Colonic mucosa (tissue), 4 donors: ENCODE results near the gene MICAL3. TPM values are rescaled to one million over a fixed set of nuclear protein-coding genes. Genes with fewer than 3 reads are reported as not detected.

Experiments
- DNase-seq: peaks from one replicate; pipeline ENCODE4 v3.0.0-alpha.2; 2020
- H3K27ac ChIP-seq: fragments of 200-600 bp; one replicate; pipeline ENCODE4 v1.8.0; 2021
- H3K27me3 ChIP-seq: fragments of 200-600 bp; one replicate; pipeline ENCODE4 v1.8.0; 2021
- H3K36me3 ChIP-seq: fragments of 200-600 bp; one replicate; pipeline ENCODE4 v1.8.0; 2021
- H3K4me1 ChIP-seq: fragments of 200-600 bp; one replicate; pipeline ENCODE4 v1.8.0; 2021; ENCODE audit warnings: mild to moderate bottlenecking
- H3K4me3 ChIP-seq: fragments of 200-600 bp; one replicate; pipeline ENCODE4 v1.8.0; 2021
- H3K9ac ChIP-seq, 2 donors: one replicate each; pipeline ENCODE4 v1.7.0; 2013; ENCODE audit warnings: control low read depth in 2 of 2, low read depth in 2 of 2, low read length in 2 of 2
- H3K9me3 ChIP-seq: fragments of 200-600 bp; one replicate; pipeline ENCODE4 v1.8.0; 2021
- CTCF ChIP-seq: fragments of 200-600 bp; IDR thresholded peaks from one replicate; pipeline ENCODE4 v1.8.0; 2022; ENCODE audit warnings: antibody characterized with exemption, mild to moderate bottlenecking
- intact Hi-C: fragments of 100-400 bp; cut with DNase I; formaldehyde crosslinking; loops from one replicate; pipeline ENCODE4 v1.14.1; 2022
- total RNA-seq, 2 donors: library from RNA; stranded (reverse); fragmentation: NEBNext Ultra II Directional in 1 of 2; extraction: Animal tissue kit (Norgen Biotek cat#: 25700) in 1 of 2; gene quantifications; one replicate each; pipeline ENCODE4 v1.2.1, GENCODE V29; 2021
- donor health status: healthy.
- donor health status: DM: no; HTN: no; CAD: no.
- donor health status: DM: no; HTN: no; CAD: no.

The MICAL3 gene
- total RNA-seq, 2 donors from 2014 or later: 72.5 to 84.5 TPM

GRCh38 chr22:18070041-18070440 lies 45.7 kb upstream of the MICAL3 start:
- H3K9me3 ChIP-seq: no peaks in the 10 kb centered on the region
- no peaks in the 10 kb centered on the region for H3K36me3 ChIP-seq
- H3K4me1 ChIP-seq: no peaks in the 10 kb centered on the region
- no peaks in the 10 kb centered on the region for H3K27me3 ChIP-seq
- intact Hi-C loops: loop anchor here (10.0 kb wide), 2 partner anchors 165 to 325 kb away; no protein-coding TSS in a partner anchor
- no peak for DNase-seq
- H3K9ac ChIP-seq: no peak overlapping the region
- no peak overlapping the region for H3K4me3 ChIP-seq
- H3K27ac ChIP-seq: peak overlapping the region; percentile 43
- no peak for TF ChIP-seq CTCF

- no peak overlapping the region for H3K4me3 ChIP-seq
- intact Hi-C loops: no loop called here
- no peaks in the 10 kb centered on the region for H3K27me3 ChIP-seq
- H3K36me3 ChIP-seq: no peaks in the 10 kb centered on the region
- peak overlapping the region; percentile 43 for H3K27ac ChIP-seq
- no peak for DNase-seq
- peak overlapping the region in 1 of 2 donors; percentile 15 for H3K9ac ChIP-seq
- no peak for TF ChIP-seq CTCF
- no peaks in the 10 kb centered on the region for H3K9me3 ChIP-seq
- no peaks in the 10 kb centered on the region for H3K4me1 ChIP-seq
Measured at GRCh38 chr22:18069041-18069440, 44.7 kb upstream of the MICAL3 start.

GRCh38 chr22:18068381-18068988 lies 44.1 kb upstream of the MICAL3 start:
- Histone ChIP-seq H3K9me3 (no peaks in the 10 kb centered on the region), H3K9ac (no peak overlapping the region), H3K27ac (peak overlapping the region; percentile 43), H3K36me3 (no peaks in the 10 kb centered on the region), H3K4me3 (no peak overlapping the region), H3K4me1 (no peaks in the 10 kb centered on the region), H3K27me3 (no peaks in the 10 kb centered on the region)
- DNase-seq: no peak
- no peak for TF ChIP-seq CTCF
- intact Hi-C loops: no loop called here

GRCh38 chr22:18067548-18068341 lies 43.4 kb upstream of the MICAL3 start:
- H3K27ac ChIP-seq: peak overlapping the region; percentile 43
- no peaks in the 10 kb centered on the region for H3K36me3 ChIP-seq
- no peak overlapping the region for H3K9ac ChIP-seq
- intact Hi-C loops: no loop called here
- H3K4me3 ChIP-seq: no peak overlapping the region
- no peak for TF ChIP-seq CTCF
- H3K4me1 ChIP-seq: no peaks in the 10 kb centered on the region
- H3K27me3 ChIP-seq: no peaks in the 10 kb centered on the region
- no peaks in the 10 kb centered on the region for H3K9me3 ChIP-seq
- no peak for DNase-seq

- H3K4me1 ChIP-seq: no peaks in the 10 kb centered on the region
- H3K27me3 ChIP-seq: no peaks in the 10 kb centered on the region
- no peak overlapping the region for H3K9ac ChIP-seq
- peak overlapping the region; percentile 6 for H3K27ac ChIP-seq
- intact Hi-C loops: no loop called here
- no peaks in the 10 kb centered on the region for H3K36me3 ChIP-seq
- no peak for DNase-seq
- H3K9me3 ChIP-seq: no peaks in the 10 kb centered on the region
- H3K4me3 ChIP-seq: no peak overlapping the region
- TF ChIP-seq CTCF: no peak
Measured at GRCh38 chr22:18067121-18067520, 42.8 kb upstream of the MICAL3 start.
